Keratinocyte (primary cell): ENCODE measurements around the gene C1orf87. TPM values are rescaled to one million over a fixed set of nuclear protein-coding genes. Genes with fewer than 3 reads are reported as not detected.

Source experiments
- DNase-seq: peaks from one replicate; pipeline ENCODE4 v3.0.0-alpha.2; 2011; ENCODE audit warnings: low read depth, missing footprints, low spot score
- FAIRE-seq: peaks from 2 replicates; lab custom pipeline; 2011; peaks lifted over from hg19 to GRCh38; lab: Jason Lieb, UNC
- H2AFZ ChIP-seq: 2 replicates; pipeline ENCODE4 v1.6.0; 2012; ENCODE audit warnings: low read length, control low read depth, inconsistent platforms; ENCODE audit not compliant: control insufficient read depth
- H3K27ac ChIP-seq: 2 replicates; pipeline ENCODE4 v1.5.1; 2011; ENCODE audit warnings: low read length; ENCODE audit not compliant: control insufficient read depth, insufficient read depth
- H3K27me3 ChIP-seq: 3 replicates; pipeline ENCODE4 v1.6.0; 2011; ENCODE audit warnings: low read length; ENCODE audit not compliant: control insufficient read depth, insufficient read depth; ENCODE audit errors: extremely low read depth
- H3K36me3 ChIP-seq, 2 experiments: 2 replicates in 1 of 2; 3 replicates in 1 of 2; pipeline ENCODE4 v1.5.1; 2011; ENCODE audit warnings: low read length in 2 of 2, mild to moderate bottlenecking in 1 of 2; ENCODE audit not compliant: control insufficient read depth in 2 of 2, insufficient read depth in 2 of 2; ENCODE audit errors: extremely low read depth in 1 of 2
- H3K4me1 ChIP-seq: 3 replicates; pipeline ENCODE4 v1.5.1; 2011; ENCODE audit warnings: low read length; ENCODE audit not compliant: control insufficient read depth, insufficient read depth; ENCODE audit errors: extremely low read depth
- H3K4me2 ChIP-seq: 3 replicates; pipeline ENCODE4 v1.6.0; 2011; ENCODE audit warnings: low read depth, low read length; ENCODE audit not compliant: control insufficient read depth, insufficient read depth; ENCODE audit errors: extremely low read depth
- H3K4me3 ChIP-seq, 3 experiments: fragments of 200-600 bp in 1 of 3; sonication (generic) in 1 of 3; 2 replicates in 2 of 3; 3 replicates in 1 of 3; pipeline ENCODE4 v1.5.1; 2011 to 2016; ENCODE audit warnings: low read length in 3 of 3, mild to moderate bottlenecking in 3 of 3, control low read depth in 2 of 3, inconsistent platforms in 1 of 3, low read depth in 1 of 3, mixed read lengths in 1 of 3, mixed run types in 1 of 3, moderate library complexity in 1 of 3; ENCODE audit not compliant: control insufficient read depth in 2 of 3, insufficient read depth in 2 of 3; ENCODE audit errors: extremely low read depth in 1 of 3
- H3K79me2 ChIP-seq: 2 replicates; pipeline ENCODE4 v1.6.0; 2012; ENCODE audit warnings: low read length; ENCODE audit not compliant: control insufficient read depth, insufficient read depth
- H3K9ac ChIP-seq: 3 replicates; pipeline ENCODE4 v1.6.0; 2011; ENCODE audit warnings: low read length; ENCODE audit not compliant: control insufficient read depth, insufficient read depth; ENCODE audit errors: extremely low read depth
- H3K9me1 ChIP-seq: 3 replicates; pipeline ENCODE4 v1.6.0; 2011; ENCODE audit warnings: low read length; ENCODE audit not compliant: control insufficient read depth, insufficient read depth; ENCODE audit errors: extremely low read depth
- H3K9me3 ChIP-seq: 2 replicates; pipeline ENCODE4 v1.5.1; 2012; ENCODE audit warnings: low read depth, low read length; ENCODE audit not compliant: control insufficient read depth
- H4K20me1 ChIP-seq: 3 replicates; pipeline ENCODE4 v1.6.0; 2011; ENCODE audit warnings: low read length; ENCODE audit not compliant: control insufficient read depth, insufficient read depth; ENCODE audit errors: extremely low read depth
- EZH2 ChIP-seq: IDR thresholded peaks from one replicate; pipeline ENCODE4 v1.6.1; 2012; ENCODE audit warnings: inconsistent platforms, mild to moderate bottlenecking, low read length, moderate library complexity
- dilution Hi-C: fragments of 300-500 bp; cut with MboI; formaldehyde crosslinking; loops from one replicate; pipeline ENCODE4 v1.7.0; 2020; ENCODE audit warnings: low sequenced_read_pairs; ENCODE audit not compliant: extremely low pct_ligation_motif_present
- polyA plus RNA-seq, 5 experiments: library from polyadenylated mRNA; depleted of rRNA in 3 of 5; stranded (reverse) in 3 of 5; stranded (forward) in 1 of 5; unstranded in 1 of 5; fragments of >200 nt; gene quantifications; 1 replicate in 1 of 5; 2 replicates in 3 of 5; 3 replicates in 1 of 5; pipeline versions ENCODE4 v1.2.1 to v1.2.3, GENCODE V29; 2011 to 2012; ENCODE audit warnings: missing spikeins in 2 of 5, low read depth in 1 of 5, low replicate concordance in 1 of 5
- TF ChIP-seq, protein P1 (sequence below), 3 experiments: IDR thresholded peaks in 1 of 3; conservative IDR thresholded peaks in 1 of 3; optimal IDR thresholded peaks in 1 of 3; 2 replicates in 2 of 3; 3 replicates in 1 of 3; pipeline versions ENCODE3 to v1.5.1; 2011; ENCODE audit warnings: low read length in 3 of 3, mild to moderate bottlenecking in 3 of 3, moderate library complexity in 2 of 3, control low read depth in 1 of 3, inconsistent platforms in 1 of 3; ENCODE audit not compliant: insufficient read depth in 2 of 3; ENCODE audit errors: extremely low read depth in 1 of 3

The C1orf87 gene
- polyA plus RNA-seq, 1 donor (not counting 4 experiments of a cell fraction or from before 2014, with no cell fraction given), result not detected

DNA sequence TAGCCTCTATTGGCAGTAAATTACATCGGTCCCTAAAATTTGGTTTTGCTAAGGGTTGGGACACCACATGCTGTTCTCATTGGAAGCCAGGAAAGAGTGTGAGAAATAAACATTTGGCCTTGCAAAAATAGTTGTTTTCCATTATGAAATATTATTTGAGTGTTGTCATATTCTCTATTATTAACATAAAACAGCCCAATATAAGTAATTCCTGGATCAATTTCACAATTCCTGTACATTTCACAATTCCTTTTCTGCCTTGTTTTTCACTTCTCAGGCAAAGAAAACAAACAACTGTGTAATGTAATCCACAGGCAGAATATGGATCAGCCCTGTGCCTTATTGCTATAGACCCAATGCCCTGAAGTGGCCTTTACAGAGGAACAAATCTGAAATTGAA lies 40.5 kb downstream of the C1orf87 start:
- no peak overlapping the region for H3K9ac ChIP-seq
- TF ChIP-seq, protein P1, sequence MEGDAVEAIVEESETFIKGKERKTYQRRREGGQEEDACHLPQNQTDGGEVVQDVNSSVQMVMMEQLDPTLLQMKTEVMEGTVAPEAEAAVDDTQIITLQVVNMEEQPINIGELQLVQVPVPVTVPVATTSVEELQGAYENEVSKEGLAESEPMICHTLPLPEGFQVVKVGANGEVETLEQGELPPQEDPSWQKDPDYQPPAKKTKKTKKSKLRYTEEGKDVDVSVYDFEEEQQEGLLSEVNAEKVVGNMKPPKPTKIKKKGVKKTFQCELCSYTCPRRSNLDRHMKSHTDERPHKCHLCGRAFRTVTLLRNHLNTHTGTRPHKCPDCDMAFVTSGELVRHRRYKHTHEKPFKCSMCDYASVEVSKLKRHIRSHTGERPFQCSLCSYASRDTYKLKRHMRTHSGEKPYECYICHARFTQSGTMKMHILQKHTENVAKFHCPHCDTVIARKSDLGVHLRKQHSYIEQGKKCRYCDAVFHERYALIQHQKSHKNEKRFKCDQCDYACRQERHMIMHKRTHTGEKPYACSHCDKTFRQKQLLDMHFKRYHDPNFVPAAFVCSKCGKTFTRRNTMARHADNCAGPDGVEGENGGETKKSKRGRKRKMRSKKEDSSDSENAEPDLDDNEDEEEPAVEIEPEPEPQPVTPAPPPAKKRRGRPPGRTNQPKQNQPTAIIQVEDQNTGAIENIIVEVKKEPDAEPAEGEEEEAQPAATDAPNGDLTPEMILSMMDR (optimal IDR thresholded peaks at IDR 0.05 in 1 of 3, IDR thresholded peaks at IDR 0.05 in 1 of 3, conservative IDR thresholded peaks at IDR 0.05 in 1 of 3; ENCODE audit: extremely low read depth in 1 of 3, insufficient read depth in 2 of 3, low read length in 3 of 3), result no peak
- no peak for TF ChIP-seq EZH2
- no peaks in the 10 kb centered on the region for H3K9me1 ChIP-seq
- no peak overlapping the region for H3K27ac ChIP-seq
- H3K4me2 ChIP-seq, result no peak overlapping the region
- H3K36me3 ChIP-seq, result no peaks in the 10 kb centered on the region
- FAIRE-seq (no peak), DNase-seq (no peak)
- dilution Hi-C loops, result no loop called here
- H3K9me3 ChIP-seq, result no peaks in the 10 kb centered on the region
- no peaks in the 10 kb centered on the region for H3K27me3 ChIP-seq
- H3K4me3 ChIP-seq, result no peak overlapping the region
- H3K4me1 ChIP-seq, result no peaks in the 10 kb centered on the region
- H3K79me2 ChIP-seq, result no peaks in the 10 kb centered on the region
- no peak overlapping the region for H2AFZ ChIP-seq
- H4K20me1 ChIP-seq, result no peaks in the 10 kb centered on the region

DNA sequence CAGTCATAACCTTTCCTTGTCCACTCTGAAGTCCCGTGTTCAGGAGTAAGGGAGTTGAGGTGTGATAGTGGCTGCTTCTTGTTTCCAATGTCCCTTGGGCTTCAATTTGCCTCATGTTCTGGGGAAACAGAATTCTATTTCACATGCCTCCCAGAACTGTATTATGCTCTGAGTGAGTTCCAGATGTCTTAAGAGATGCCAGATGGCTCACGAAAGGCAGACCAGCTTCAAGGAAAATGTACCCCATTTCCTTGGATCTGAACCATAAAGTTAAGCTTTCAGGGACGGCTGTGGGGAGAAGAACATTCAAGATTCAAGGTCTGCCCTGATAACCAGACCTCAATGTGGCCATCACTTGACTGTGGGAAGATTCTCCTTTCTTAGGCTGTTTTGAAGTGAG lies 42.4 kb downstream of the C1orf87 start:
- Histone ChIP-seq H3K4me1 (no peaks in the 10 kb centered on the region), H3K27me3 (peaks cover 4% of the 10 kb centered on the region), H3K9me3 (no peaks in the 10 kb centered on the region), H3K9ac (no peak overlapping the region), H3K4me3 (no peak overlapping the region), H3K36me3 (no peaks in the 10 kb centered on the region), H3K9me1 (no peaks in the 10 kb centered on the region), H3K79me2 (no peaks in the 10 kb centered on the region), H2AFZ (no peak overlapping the region), H4K20me1 (no peaks in the 10 kb centered on the region), H3K4me2 (no peak overlapping the region), H3K27ac (no peak overlapping the region)
- FAIRE-seq (no peak), DNase-seq (no peak)
- dilution Hi-C loops, result no loop called here
- TF ChIP-seq EZH2, result no peak
- TF ChIP-seq, protein P1 (optimal IDR thresholded peaks at IDR 0.05 in 1 of 3, IDR thresholded peaks at IDR 0.05 in 1 of 3, conservative IDR thresholded peaks at IDR 0.05 in 1 of 3; ENCODE audit: extremely low read depth in 1 of 3, insufficient read depth in 2 of 3, low read length in 3 of 3), result no peak
